GM12878 (cell line): Measurements from ENCODE around the gene LTBP2. TPM values are rescaled to one million over a fixed set of nuclear protein-coding genes. Genes with fewer than 3 reads are reported as not detected.

ENCODE experiments used
- ATAC-seq: fragments of 200-7000 bp; cut with Tn5 transposase; 3 replicates; pipeline ENCODE4 v1.9.1; 2020; ENCODE audit warnings: mild to moderate bottlenecking, moderate library complexity
- BruUV-seq: library from RNA; stranded (reverse); fragments of 400-500 nt; replicated peaks from 2 replicates; lab custom pipeline; 2021; lab: Mats Ljungman, UMichigan
- CTCF ChIA-PET: fragments of 300-600 bp; sonication (Branson Sonifier 250); formaldehyde crosslinking; extraction: SDS; loops from one replicate; lab custom pipeline; 2021; ENCODE audit warnings: inconsistent platforms; lab: Yijun Ruan, JAX
- POLR2A ChIA-PET: fragments of 350-600 bp; formaldehyde crosslinking; extraction: SDS; loops from one replicate; lab custom pipeline; 2021; ENCODE audit warnings: inconsistent platforms; lab: Charles Lee
- RAD21 ChIA-PET: fragments of 300-600 bp; sonication (Branson Sonifier 250); formaldehyde crosslinking; loops from one replicate; lab custom pipeline; 2023; ENCODE audit warnings: antibody characterized with exemption; ENCODE audit not compliant: unreplicated experiment; lab: Charles Lee
- SMC1A ChIA-PET: fragments of 300-600 bp; sonication (Branson Sonifier 250); formaldehyde crosslinking; loops from one replicate; lab custom pipeline; 2023; ENCODE audit not compliant: unreplicated experiment, uncharacterized antibody; lab: Charles Lee
- DNase-seq: peaks from one replicate; pipeline ENCODE4 v3.0.0-alpha.2; 2011; ENCODE audit warnings: low read depth, low spot score
- FAIRE-seq: peaks from 3 replicates; lab custom pipeline; 2011; peaks lifted over from hg19 to GRCh38; lab: Jason Lieb, UNC
- H2AFZ ChIP-seq: 2 replicates; pipeline ENCODE4 v1.6.0; 2011; ENCODE audit warnings: low read depth, low read length, control low read depth; ENCODE audit not compliant: control insufficient read depth
- H3K27ac ChIP-seq: 2 replicates; pipeline ENCODE4 v1.5.1; 2011; ENCODE audit warnings: control low read depth; ENCODE audit not compliant: control insufficient read depth, insufficient read depth
- H3K27me3 ChIP-seq, 2 experiments: replicated peaks in 1 of 2; 2 replicates each; pipeline versions ENCODE4 v1.6.0 to v1.6.1; 2011; ENCODE audit warnings: low read length in 1 of 2; ENCODE audit not compliant: control insufficient read depth in 2 of 2, insufficient read depth in 2 of 2
- H3K36me3 ChIP-seq, 2 experiments: 2 replicates each; pipeline ENCODE4 v1.5.1; 2011; ENCODE audit warnings: low read length in 1 of 2; ENCODE audit not compliant: control insufficient read depth in 2 of 2, insufficient read depth in 2 of 2
- H3K4me1 ChIP-seq: 2 replicates; pipeline ENCODE4 v1.6.1; 2011; ENCODE audit warnings: mild to moderate bottlenecking, low read length, moderate library complexity, mixed read lengths; ENCODE audit not compliant: control insufficient read depth, insufficient read depth
- H3K4me2 ChIP-seq: 2 replicates; pipeline ENCODE4 v1.6.0; 2011; ENCODE audit warnings: control low read depth; ENCODE audit not compliant: control insufficient read depth, insufficient read depth
- H3K4me3 ChIP-seq: fragments of 200-600 bp; sonication (generic); 2 replicates; pipeline ENCODE4 v1.5.1; 2016
- H3K79me2 ChIP-seq: 2 replicates; pipeline ENCODE4 v1.6.0; 2011; ENCODE audit warnings: low read length; ENCODE audit not compliant: control insufficient read depth, insufficient read depth
- H3K9ac ChIP-seq: 2 replicates; pipeline ENCODE4 v1.8.0; 2011; ENCODE audit warnings: low read length, control low read depth, mixed read lengths; ENCODE audit not compliant: control insufficient read depth, insufficient read depth
- H3K9me3 ChIP-seq: replicated peaks from 3 replicates; pipeline ENCODE4 v1.5.1; 2011; ENCODE audit warnings: mild to moderate bottlenecking, low read length; ENCODE audit not compliant: control insufficient read depth, insufficient read depth
- H4K20me1 ChIP-seq: 2 replicates; pipeline ENCODE4 v1.6.0; 2011; ENCODE audit not compliant: control insufficient read depth, insufficient read depth
- CHD1 ChIP-seq: IDR thresholded peaks from 2 replicates; pipeline ENCODE4 v1.6.1; 2012; ENCODE audit warnings: low read depth, low read length, improper control_type of control experiment
- EGR1 ChIP-seq, 2 experiments: IDR thresholded peaks; 1 replicate in 1 of 2; 2 replicates in 1 of 2; pipeline ENCODE4 v1.6.1; 2011 to 2012; ENCODE audit warnings: low read depth in 2 of 2, low read length in 2 of 2, borderline replicate concordance in 1 of 2, mild to moderate bottlenecking in 1 of 2, moderate library complexity in 1 of 2
- ESRRA ChIP-seq: IDR thresholded peaks from 2 replicates; pipeline ENCODE4 v1.6.1; 2012; ENCODE audit warnings: mild to moderate bottlenecking, low read length, improper control_type of control experiment
- FOS ChIP-seq: IDR thresholded peaks from 3 replicates; pipeline ENCODE4 v1.6.1; 2011; ENCODE audit warnings: borderline replicate concordance; ENCODE audit not compliant: insufficient read length; ENCODE audit errors: extremely low read depth
- FOXK2 ChIP-seq: fragments of 450-650 bp; IDR thresholded peaks from 2 replicates; pipeline ENCODE4 v1.6.1; 2017; ENCODE audit warnings: mild to moderate bottlenecking, moderate library complexity
- GABPA ChIP-seq: IDR thresholded peaks from 2 replicates; pipeline ENCODE4 v1.6.1; 2014; ENCODE audit warnings: antibody characterized with exemption, low read depth, mild to moderate bottlenecking, inconsistent platforms
- IKZF2 ChIP-seq, 2 experiments: fragments of 450-650 bp; IDR thresholded peaks; 2 replicates each; pipeline ENCODE4 v1.6.1; 2017; ENCODE audit warnings: mild to moderate bottlenecking in 2 of 2, moderate library complexity in 2 of 2
- MTA2 ChIP-seq: fragments of 450-650 bp; IDR thresholded peaks from 2 replicates; pipeline ENCODE4 v1.6.1; 2016; ENCODE audit warnings: low read depth, mild to moderate bottlenecking, moderate library complexity
- PAX8 ChIP-seq: fragments of 450-650 bp; IDR thresholded peaks from 2 replicates; pipeline ENCODE4 v1.6.1; 2017; ENCODE audit warnings: mild to moderate bottlenecking, moderate library complexity
- RFX5 ChIP-seq: IDR thresholded peaks from 2 replicates; pipeline ENCODE4 v1.6.1; 2011; ENCODE audit warnings: low read depth, low read length, improper control_type of control experiment
- RUNX3 ChIP-seq: IDR thresholded peaks from 2 replicates; pipeline ENCODE4 v1.6.1; 2012; ENCODE audit warnings: low read length, inconsistent platforms
- SMARCA5 ChIP-seq: fragments of 450-650 bp; IDR thresholded peaks from 2 replicates; pipeline ENCODE4 v1.6.1; 2017; ENCODE audit warnings: mild to moderate bottlenecking
- SP1 ChIP-seq: IDR thresholded peaks from one replicate; pipeline ENCODE4 v1.6.1; 2011; ENCODE audit warnings: low read depth, low read length
- SRF ChIP-seq, 2 experiments: IDR thresholded peaks; 2 replicates each; pipeline ENCODE4 v1.6.1; 2011; ENCODE audit warnings: low read depth in 2 of 2, low read length in 2 of 2, mild to moderate bottlenecking in 1 of 2, moderate library complexity in 1 of 2
- ZNF622 ChIP-seq: fragments of 450-650 bp; IDR thresholded peaks from 2 replicates; pipeline ENCODE4 v1.6.1; 2017; ENCODE audit warnings: mild to moderate bottlenecking, inconsistent platforms
- WGBS: methylation state at CpG from one replicate; pipeline ENCODE4 v1.1.6; 2016; ENCODE audit warnings: low lambda C conversion rate; ENCODE audit not compliant: insufficient replicate concordance, insufficient coverage; ENCODE audit errors: missing lambda C conversion rate; 5-methylcytosine and 5-hydroxymethylcytosine counted together
- in situ Hi-C: fragments of 300-500 bp; cut with MboI; formaldehyde crosslinking; loops from 9 replicates; pipeline ENCODE4 v1.14.3; 2018; ENCODE audit warnings: mixed read lengths
- intact Hi-C: fragments of 100-400 bp; cut with micrococcal nuclease; formaldehyde crosslinking; loops from one replicate; pipeline ENCODE4 v1.14.2; 2022; ENCODE audit not compliant: unreplicated experiment
- polyA plus RNA-seq, 11 experiments: library from polyadenylated mRNA; depleted of rRNA in 4 of 11; unstranded in 6 of 11; stranded (reverse) in 5 of 11; fragments of >200 nt; fragmentation: Nextera tagmentation in 4 of 11; fragmentation: Illumina TruSeq in 1 of 11; extraction: Ambion mirVana in 4 of 11; extraction: Trizol in 1 of 11; gene quantifications; 1 replicate in 1 of 11; 2 replicates in 10 of 11; pipeline versions ENCODE4 v1.2.1 to v1.2.3, GENCODE V29; 2011 to 2016; ENCODE audit warnings: inconsistent platforms in 2 of 11, missing spikeins in 2 of 11, low read depth in 1 of 11
- total RNA-seq, 4 experiments: library from RNA; depleted of rRNA in 3 of 4; stranded (reverse); fragments of >200 nt in 3 of 4; fragmentation: Illumina TruSeq in 1 of 4; extraction: Trizol in 1 of 4; gene quantifications; 2 replicates each; pipeline versions ENCODE4 v1.2.1 to v1.2.3, GENCODE V29; 2013 to 2021
- TF ChIP-seq, protein P1 (sequence below): fragments of 450-650 bp; IDR thresholded peaks from 2 replicates; pipeline ENCODE4 v1.6.1; 2016; ENCODE audit warnings: mild to moderate bottlenecking
- TF ChIP-seq, protein P2 (sequence below): fragments of 150-350 bp; IDR thresholded peaks from 2 replicates; pipeline ENCODE4 v1.6.1; 2016; ENCODE audit warnings: low read depth, low read length
- TF ChIP-seq, protein P3 (sequence below): IDR thresholded peaks from 2 replicates; pipeline ENCODE4 v1.6.1; 2011; ENCODE audit warnings: low read depth, low read length, improper control_type of control experiment, borderline replicate concordance

The LTBP2 gene
- total and polyA plus RNA-seq, 10 of the 15 experiments (the other 5 are each of a cell fraction or from before 2014, with no cell fraction given), result 0.03 to 0.23 (median 0.06) TPM; not detected in 1

DNA sequence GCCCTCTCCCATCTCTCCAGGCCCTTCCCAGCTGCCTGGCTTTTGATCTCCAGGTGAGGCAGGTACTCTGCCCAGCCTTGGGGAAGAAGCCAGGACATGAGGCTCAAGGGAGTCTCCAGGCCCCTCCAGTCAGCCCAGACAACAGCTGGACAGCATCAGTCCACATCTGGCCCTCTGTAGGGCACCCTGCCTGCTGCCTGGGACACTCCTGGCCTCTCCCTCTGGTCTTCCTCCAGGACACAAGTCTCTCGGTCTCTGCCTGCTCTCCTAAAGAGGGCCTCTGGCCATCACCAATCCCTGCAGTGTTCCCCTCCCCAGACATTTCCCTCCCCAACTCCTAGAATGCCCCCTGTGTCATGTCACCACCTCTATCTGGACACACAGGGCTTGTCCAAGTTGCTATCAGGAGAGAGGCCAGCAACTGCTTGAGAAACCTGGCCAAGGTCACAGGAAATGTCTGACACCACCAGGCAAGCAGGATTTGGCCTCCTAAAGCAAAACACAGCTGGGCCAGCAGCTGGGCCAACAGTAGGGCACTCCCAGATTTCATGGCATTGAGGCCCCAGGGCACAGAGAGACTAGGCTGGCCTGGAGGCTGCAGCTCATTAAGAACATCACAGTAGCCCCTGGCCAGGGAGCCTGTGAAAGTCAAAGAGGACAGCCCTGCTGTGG lies 29.0 kb downstream of the LTBP2 start:
- Histone ChIP-seq H3K27ac (no peak overlapping the region), H3K27me3 (no peaks in the 10 kb centered on the region), H3K4me1 (no peaks in the 10 kb centered on the region), H4K20me1 (no peaks in the 10 kb centered on the region), H3K79me2 (no peaks in the 10 kb centered on the region), H3K4me2 (no peak overlapping the region), H3K36me3 (no peaks in the 10 kb centered on the region), H2AFZ (no peak overlapping the region), H3K9ac (no peak overlapping the region), H3K4me3 (no peak overlapping the region), H3K9me3 (no peaks in the 10 kb centered on the region)
- RAD21 ChIA-PET, result no interaction called here
- FAIRE-seq (no peak), ATAC-seq (no peak), DNase-seq (no peak)
- in situ Hi-C loops, result no loop called here
- intact Hi-C loops, result no loop called here
- SMC1A ChIA-PET, result no interaction called here
- 11% methylated on average over 1 of the region's 1 CpG for WGBS
- POLR2A ChIA-PET, result no interaction called here
- TF ChIP-seq, protein P1, sequence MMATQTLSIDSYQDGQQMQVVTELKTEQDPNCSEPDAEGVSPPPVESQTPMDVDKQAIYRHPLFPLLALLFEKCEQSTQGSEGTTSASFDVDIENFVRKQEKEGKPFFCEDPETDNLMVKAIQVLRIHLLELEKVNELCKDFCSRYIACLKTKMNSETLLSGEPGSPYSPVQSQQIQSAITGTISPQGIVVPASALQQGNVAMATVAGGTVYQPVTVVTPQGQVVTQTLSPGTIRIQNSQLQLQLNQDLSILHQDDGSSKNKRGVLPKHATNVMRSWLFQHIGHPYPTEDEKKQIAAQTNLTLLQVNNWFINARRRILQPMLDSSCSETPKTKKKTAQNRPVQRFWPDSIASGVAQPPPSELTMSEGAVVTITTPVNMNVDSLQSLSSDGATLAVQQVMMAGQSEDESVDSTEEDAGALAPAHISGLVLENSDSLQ, result no peak
- TF ChIP-seq SP1 (no peak), CHD1 (no peak), RUNX3 (no peak), IKZF2 (IDR thresholded peaks at IDR 0.05) (no peak), ESRRA (no peak), SRF (IDR thresholded peaks at IDR 0.05; ENCODE audit: low read depth in 2 of 2, low read length in 2 of 2) (no peak), MTA2 (no peak), GABPA (no peak), RFX5 (no peak), PAX8 (no peak), FOXK2 (no peak), SMARCA5 (no peak), EGR1 (IDR thresholded peaks at IDR 0.05; ENCODE audit: borderline replicate concordance in 1 of 2, low read depth in 2 of 2, low read length in 2 of 2) (no peak), FOS (no peak), ZNF622 (no peak)
- TF ChIP-seq, protein P2, sequence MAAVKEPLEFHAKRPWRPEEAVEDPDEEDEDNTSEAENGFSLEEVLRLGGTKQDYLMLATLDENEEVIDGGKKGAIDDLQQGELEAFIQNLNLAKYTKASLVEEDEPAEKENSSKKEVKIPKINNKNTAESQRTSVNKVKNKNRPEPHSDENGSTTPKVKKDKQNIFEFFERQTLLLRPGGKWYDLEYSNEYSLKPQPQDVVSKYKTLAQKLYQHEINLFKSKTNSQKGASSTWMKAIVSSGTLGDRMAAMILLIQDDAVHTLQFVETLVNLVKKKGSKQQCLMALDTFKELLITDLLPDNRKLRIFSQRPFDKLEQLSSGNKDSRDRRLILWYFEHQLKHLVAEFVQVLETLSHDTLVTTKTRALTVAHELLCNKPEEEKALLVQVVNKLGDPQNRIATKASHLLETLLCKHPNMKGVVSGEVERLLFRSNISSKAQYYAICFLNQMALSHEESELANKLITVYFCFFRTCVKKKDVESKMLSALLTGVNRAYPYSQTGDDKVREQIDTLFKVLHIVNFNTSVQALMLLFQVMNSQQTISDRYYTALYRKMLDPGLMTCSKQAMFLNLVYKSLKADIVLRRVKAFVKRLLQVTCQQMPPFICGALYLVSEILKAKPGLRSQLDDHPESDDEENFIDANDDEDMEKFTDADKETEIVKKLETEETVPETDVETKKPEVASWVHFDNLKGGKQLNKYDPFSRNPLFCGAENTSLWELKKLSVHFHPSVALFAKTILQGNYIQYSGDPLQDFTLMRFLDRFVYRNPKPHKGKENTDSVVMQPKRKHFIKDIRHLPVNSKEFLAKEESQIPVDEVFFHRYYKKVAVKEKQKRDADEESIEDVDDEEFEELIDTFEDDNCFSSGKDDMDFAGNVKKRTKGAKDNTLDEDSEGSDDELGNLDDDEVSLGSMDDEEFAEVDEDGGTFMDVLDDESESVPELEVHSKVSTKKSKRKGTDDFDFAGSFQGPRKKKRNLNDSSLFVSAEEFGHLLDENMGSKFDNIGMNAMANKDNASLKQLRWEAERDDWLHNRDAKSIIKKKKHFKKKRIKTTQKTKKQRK, result no peak
- TF ChIP-seq, protein P3, sequence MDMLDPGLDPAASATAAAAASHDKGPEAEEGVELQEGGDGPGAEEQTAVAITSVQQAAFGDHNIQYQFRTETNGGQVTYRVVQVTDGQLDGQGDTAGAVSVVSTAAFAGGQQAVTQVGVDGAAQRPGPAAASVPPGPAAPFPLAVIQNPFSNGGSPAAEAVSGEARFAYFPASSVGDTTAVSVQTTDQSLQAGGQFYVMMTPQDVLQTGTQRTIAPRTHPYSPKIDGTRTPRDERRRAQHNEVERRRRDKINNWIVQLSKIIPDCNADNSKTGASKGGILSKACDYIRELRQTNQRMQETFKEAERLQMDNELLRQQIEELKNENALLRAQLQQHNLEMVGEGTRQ, result no peak
- no TSS peak for BruUV-seq
- CTCF ChIA-PET, result no interaction called here
